NCI-H446 treated with DMSO at 0.1 percent for 48 hours (cell line): ENCODE data around the gene ZNF777.
"Not testable (repeated sequence)": the region's sequence is repeated elsewhere in the genome, so short reads cannot be mapped to it uniquely, and the experiment has no call there.

Experiments
- DNase-seq: peaks from one replicate; lab custom pipeline; 2025; lab: John Stamatoyannopoulos, UW

Gene ZNF777

DNA sequence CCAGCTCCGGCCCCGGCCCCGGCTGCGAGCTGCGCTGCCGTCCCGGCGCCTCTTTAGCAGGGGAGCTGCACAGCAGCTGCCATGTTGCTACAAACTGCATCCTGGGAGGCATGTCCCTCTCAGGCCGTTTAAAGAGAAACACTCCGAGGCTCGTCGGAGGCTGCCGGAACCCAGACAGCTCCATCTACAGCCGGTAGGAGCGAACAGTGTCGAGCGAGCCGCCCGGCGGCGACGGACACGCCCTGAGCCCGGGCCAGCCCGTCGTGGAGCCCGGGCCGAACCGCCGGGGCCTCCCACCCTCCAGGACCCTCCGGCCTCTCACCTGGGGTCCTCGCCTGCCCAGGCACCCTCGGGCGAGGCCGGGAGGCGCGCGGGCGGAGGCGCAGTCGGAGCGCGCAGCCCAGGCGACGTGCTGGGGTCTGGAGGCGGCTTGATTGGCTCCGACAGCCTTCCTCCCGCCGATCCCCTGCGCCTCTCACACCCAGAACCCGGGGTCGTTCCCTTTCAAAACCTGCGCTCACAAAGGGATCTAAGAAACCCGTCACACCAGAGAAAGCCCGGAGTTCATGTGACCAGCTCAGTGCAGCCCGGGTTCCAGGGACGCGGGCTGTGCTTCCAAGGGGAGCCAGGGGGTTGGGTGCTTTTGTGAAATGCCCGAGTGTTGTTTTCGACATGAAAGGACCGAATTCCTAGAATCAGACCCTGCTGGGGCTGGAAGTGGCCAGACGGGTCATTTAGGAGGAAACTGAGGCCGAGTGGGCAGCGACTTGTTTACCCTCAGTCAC is at the start of gene ZNF777:
ZNF777 (minus strand) TSS at position 570 of the 785 bp plus-strand sequence. CDS start 5,040 bp downstream, outside the sequence.
- DNase-seq = peak; percentile 54

DNA sequence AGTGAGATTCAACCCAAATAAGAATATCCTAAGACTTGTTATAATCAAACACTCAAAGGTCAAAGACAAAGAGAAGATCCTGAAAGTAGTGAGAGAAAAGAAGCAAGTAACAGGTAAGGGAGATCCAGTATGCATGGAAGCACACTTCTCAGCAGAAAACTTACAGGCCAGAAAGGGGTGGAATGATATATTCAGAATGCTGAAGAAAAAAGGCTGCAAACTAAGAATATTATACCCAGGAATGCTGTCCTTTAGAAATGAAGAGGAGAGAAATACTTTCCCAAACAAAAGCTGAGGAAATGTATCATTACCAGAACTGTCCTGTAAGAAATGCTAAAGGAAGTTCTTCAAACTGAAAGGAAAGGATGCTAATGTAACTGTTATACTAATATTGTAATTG is 49.4 kb upstream of the ZNF777 start:
- DNase-seq = no peak

DNA sequence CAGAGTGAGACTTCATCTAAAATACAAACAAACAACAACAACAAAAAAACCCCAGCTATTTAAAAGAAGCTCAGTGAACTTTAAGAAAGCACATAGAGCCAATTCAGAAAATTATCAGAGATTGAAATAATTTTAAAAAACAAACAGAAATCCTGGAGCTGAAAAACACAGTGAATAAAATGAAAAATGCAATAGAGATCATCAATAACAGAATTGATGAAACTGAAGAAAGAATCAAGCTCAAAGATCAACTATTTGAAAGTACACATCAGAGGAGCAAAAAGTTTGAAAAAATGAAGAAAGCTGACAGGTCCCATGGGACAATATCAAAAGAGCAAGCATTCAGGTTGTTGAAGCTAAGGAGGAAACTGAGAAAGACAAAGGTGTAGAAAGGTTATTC is 48.9 kb upstream of the ZNF777 start:
- DNase-seq = no peak

DNA sequence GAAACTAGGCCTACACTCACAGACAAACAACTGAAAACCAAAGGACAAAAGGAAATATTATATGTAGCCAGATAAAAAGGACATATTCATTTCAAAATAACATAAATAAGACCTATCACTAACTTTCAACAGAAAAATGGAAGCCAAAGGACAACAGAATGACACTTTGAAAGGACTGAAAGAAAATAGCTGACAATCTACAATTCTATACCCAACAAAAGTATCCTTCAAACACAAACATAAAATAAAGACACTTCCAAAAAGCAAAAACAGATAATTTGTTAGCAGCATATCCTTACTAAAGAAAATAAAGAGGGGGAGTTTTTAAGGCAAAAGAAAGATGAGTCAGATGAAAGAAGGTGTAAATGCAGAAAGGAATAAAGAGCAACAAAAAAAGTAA is 44.7 kb upstream of the ZNF777 start:
- no peak for DNase-seq

DNA sequence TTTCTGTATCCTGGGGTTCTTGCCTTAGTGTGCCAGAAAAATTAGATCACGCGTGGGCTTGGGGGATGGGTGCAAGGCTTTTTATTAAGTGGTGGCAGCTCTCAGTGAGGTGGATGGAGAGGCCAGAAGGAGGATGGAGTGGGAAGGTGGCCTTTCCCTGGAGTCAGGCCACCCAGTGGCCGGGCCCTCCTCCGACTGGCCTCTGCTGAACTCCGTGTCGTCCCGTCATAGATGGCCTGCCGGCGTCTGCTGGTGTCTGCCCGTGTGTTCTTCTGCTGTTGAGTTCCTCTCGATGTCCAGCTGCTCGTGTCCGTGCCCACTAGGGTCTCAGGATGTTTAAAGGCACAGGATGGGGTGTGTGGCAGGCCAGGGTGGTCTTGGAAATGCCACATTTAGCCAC is 40.8 kb upstream of the ZNF777 start:
- no peak for DNase-seq

DNA sequence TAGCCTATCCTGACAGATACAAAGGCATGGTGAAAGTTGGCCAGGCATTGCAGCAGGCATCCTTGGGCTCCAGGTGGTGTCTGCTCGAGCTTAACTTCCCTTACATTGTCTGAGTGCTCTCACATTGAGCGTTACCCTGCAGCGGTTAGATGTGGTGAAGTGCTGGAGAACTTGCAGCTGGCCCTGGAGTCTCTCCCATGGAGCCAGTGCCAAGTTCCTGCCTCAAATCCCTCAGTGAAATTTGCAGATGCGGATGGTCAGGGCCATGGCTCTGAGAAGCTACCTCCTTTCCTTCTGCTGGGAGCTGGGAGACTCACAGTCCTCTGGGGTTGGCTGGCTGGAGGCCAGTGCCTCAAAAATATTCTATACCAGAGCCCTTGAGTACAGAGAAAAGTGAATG is 40.0 kb upstream of the ZNF777 start:
- DNase-seq = no peak

DNA sequence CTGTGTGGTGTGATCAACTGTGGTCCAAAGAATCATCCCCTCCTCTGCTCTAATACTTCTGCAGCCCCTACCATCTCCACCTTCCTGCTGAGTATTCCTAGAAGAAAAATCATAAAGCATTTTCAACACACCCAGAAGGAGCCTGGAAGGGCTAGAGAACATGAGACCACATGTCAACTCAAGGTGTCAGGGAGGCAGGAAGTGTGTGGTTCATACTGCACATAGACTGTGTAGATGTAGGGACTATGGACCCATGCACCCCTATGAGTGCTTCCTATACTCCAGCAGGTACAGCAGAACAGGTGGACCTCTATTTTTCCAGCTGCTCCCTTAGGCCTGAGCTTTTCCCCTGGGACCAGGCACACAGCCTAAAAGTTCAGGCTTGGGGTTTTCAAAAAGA is 39.3 kb upstream of the ZNF777 start:
- no peak for DNase-seq

DNA sequence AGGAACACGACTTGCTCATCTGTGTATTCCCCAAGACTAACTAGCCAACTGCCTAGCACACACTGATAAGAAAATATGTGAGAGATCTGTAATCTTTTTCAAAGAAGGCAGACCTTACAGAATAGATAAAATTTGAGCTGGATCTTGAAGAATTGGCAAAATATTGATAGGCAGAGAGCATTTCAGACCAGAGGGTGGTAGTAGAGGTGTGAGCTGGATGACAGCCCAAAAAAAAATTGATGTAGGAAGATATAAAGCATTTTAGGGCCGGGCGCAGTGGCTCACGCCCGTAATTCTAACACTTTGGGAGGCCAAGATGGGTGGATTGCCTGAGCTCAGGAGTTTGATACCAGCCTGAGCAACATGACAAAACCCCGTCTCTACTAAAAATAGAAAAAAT is 37.9 kb upstream of the ZNF777 start:
- no peak for DNase-seq

DNA sequence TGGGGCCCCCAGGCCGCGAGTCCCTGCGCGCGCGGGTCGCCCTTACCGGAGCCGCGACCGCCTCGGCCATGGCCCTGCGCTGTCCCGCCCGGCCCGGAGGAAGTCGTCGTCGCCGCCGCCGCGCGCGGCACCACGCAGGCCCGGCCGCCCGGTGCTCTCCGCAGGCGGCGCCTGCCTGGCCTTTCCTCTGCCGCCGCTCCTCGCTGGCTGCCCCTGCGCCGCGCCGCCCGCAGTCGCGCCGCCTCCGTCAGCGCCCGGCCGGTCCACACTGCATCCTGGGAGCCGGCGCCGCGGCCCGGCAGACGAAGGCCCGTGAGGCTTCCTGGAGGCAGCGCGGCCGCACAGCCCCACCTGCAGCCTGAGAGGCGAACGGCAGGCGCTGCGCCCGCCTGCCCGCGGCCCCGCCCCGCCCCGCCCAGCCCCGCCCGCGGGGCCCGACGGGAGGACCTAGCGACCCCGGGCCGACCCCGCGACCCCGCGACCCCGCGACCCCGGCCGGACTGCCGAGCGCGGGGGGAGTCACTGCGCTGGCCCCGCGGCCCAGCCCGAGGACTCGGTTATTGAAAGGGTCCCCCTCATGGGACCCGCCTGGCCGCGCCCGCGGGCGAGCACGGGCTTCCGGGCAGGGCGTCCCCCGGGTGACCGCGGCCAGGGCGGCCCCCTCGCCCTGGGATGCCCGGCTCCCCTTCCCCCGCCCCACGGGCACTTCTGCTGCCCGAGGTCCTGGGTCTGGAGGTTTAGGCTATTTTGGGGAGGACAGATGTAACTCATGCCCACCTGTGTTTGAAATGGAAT is 36.8 kb upstream of the ZNF777 start, which contains the start of gene ZNF746:
ZNF746 (minus strand) TSS at position 343 of the 795 bp plus-strand sequence; CDS start at position 70, 273 bp downstream.
- peak; percentile 50 for DNase-seq

DNA sequence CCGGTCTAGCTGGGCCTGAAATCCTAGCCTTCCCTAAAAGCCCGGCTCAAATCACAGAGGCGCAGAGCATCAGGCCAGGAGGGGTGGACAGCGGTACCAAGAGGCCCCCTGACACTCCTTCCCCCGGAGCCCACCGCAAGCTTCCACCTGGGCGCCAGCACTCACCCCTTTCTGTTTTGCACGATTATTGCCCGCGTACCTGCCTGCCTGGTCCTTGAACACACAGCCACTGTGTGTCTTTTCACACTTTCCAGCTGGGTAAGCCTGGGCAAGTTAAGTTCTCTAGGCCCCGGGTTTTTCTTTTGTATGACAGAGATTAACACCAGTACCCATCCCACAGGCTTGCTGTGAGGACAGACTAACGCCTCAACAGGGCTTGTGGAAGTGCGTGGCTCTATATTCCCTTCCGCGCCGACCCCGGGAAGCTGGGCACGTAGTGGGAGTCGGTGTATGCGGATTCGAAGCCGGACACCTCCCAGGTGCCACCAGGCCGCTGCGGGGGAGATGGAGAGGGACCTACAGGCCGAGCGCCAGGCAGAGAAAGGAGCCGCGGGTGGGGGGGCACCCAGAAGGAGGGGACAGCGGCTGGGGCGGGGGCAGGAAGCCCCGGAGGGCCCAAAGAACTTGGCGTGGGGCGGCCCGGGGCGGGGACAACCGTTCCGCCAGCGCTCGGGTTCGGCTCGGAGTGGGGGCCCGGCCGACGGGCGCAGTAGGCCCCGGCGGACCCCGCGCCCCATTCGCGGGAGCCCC is 36.0 kb upstream of the ZNF777 start:
- no peak for DNase-seq

DNA sequence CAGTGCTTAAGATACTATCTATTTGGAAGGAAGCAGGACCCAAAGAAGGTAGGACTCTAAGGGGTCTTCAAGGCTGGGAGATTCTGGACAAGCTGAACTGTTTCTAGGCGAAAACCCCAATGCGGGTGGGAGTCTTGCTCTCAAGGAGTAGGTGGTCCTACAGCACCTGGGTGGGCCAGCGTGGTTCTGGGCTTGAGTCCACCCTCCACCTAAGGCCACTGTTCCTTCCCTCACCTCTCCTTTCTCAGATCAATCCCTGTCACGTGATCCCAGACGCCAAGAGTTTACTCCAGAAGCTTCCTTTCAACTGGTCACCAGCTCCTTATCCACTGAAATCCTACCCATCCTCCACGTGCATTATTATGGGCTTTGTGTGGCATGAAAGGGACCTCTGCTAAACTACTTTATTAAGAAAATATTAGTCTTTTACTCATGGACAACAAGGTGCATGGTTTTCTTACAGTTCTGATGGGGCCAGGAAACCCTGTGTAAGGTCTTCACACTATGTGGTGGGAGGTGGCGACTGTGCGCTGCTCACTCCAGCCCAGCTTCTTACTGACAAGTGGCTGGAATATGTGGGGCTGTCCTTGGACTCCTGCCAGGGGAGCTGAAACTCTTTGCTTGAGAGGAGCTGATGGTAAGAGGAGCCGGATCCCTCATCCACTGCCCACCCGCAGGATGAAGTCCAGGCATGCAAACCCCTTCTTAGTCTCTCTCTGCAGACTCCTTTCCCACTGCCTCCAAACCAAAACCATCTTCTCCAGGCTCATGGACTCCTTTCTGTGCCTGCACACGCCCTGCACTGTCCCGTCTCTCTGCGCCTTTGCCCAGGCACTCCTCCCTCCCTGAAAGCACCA is 35.2 kb upstream of the ZNF777 start:
- DNase-seq = peak; percentile 12

DNA sequence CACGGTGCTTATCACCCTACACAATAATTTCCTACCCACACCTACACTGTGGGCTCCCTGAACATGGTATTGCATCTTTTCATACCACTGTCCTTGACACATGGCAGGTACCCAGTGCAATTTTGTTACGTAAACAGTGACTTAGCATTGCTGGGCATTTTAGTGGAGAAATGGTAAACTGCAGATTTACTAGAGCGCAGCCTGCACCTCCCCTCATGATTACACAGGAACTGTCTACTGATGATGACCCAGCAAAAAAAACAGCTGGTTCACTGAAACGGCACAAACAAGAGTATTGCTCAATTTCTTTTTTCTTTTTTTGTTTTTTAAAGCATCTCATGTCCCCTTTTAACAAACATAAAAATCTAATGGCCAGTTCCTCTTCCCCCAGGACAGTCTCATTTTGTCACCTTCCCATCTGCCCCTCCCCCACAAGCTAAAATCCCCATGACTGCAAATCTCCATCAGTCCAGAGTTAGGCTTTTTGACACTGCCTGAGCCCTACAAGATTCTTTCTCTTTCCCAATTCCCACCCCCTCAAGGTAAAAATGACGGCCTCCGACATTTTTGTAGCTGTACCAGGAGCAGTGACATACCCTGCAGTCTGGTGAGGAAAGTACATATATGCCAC is 34.0 kb upstream of the ZNF777 start:
- DNase-seq = no peak

DNA sequence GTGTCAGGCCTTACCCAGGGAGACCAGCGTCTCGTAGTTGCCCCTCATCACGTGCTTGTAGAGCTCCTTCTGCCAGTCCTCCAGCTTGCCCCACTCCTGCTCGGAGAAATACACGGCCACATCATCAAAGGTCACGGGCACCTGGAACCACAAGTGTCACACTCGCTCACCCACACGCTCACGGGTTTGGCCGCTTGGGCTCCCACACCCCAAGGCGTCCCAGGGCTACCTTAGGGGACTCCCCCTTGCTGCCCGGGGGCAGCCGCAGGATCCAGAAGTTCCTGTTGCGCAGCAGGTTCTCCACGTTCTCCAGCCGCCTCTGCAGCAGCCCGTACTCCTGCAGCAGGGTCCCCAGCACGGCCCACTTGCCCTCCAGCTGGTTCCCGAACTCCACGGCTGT is 33.1 kb upstream of the ZNF777 start:
- DNase-seq = not testable (repeated sequence)

DNA sequence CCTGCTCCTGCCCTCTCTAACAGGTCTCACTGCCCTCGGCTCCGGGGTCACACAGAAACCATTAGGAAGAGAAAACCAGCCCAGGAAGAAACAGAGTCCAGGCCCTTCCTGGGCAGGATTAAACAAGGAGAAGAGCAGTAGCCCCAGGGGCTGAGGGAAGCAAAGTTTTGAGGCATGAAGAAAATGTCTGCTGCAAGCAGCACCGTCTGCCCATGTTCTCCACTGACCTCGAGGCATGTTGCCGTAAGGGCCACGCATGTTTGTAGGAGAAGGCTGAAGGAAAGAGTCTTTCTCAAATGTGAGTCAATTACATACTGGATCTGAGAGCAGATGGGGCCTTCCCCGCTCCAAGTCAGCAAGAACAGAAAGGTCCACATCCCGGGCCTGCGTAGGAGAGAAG is 32.5 kb upstream of the ZNF777 start:
- DNase-seq = no peak

DNA sequence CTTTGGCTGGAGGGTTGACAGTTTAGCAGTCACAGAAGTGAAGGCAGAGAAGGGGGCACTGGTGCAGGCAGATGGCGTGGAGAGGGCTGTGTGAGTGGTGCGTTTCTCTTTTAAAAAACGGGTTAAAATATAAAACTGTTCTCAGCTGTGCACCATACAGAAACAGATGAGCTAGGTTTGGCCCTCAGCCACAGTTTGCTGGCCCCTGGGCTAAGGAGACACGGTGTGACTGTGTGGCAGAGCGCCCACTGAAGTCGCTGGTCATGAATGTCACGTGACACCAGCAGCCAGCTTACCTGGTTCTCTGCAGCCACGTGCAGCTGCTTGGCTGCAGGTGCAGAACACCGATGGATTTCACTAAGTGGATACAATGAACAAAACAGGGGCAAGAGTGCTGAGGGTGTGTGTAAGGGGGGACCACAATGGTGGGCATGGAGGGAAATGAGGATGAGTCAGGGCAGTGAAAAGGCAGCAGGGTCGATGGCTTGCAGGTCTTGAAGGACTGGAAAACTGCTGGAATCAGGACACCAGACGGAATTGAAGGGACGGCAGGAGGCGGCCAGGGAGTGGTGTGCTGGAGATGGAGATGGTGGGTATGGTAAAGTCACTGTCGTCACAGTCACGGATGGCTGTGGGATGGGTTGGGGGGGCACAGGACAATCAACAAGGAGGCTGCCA is 29.4 kb upstream of the ZNF777 start:
- no peak for DNase-seq

DNA sequence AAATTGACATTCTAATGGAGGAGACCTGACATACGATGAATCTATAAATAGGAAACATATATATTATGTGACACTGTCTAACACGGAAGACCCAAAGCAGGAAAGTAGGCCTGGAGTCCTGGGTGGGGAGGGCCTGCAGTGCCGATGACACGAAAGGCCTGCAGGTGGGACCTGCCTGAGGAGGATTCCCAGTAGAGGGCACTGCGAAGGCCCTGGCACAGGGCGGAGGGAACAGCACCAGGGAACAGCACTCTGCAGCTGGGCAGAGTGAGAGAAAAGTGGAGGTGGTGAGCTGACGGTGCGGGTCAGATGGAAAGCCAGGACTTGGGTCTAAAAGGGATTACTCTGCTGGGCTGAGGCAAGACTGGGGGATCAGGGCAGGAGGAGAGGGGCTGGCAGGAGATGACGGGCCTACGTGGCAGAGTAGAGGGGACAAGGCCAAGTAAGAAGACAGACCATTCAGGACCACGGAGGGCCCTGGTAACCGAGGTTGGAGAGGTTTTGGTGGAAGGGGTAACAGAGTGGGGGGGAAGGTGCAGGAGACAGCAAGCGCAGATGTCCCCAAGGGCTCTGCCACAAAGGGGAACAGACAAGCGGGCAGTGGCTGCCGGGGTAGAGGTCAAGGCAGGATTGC is 28.6 kb upstream of the ZNF777 start:
- DNase-seq = no peak

DNA sequence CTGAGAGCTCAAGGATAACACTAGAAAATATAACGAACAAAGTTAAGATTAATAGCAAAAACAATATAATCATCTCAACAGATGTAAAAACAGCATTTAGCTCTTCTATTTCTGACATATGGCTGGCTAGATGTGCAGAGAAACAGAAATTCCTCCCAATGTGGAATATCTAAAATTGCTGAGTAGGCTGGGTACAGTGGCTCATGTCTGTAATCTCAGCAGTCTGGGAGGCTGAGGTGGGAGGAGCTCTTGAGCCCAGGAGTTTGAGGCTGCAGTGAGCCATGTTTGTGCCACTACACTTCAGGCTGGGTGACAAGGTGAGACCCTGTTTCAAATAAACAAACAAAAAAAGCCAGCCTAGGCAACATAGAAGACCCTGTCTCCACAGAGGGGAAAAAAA is 18.7 kb upstream of the ZNF777 start:
- DNase-seq = no peak

DNA sequence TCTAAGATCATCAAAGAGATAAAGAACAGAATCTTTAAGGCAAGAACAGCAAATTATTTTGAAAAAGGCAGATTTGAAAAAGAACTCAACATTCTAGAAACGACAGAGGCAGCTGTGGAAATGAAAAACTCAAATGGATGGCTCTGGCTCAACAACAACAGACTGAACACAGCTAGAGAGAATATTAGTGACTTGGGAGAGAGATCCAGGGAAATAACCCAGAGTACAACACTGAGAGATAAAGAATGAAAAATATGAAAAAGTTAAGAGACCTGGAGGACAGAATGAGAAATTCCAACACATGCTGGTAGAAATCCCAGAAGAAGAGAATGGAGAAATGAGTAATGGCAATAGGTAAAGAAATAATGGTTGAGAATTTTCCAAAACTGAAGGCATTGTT is 17.9 kb upstream of the ZNF777 start:
- DNase-seq = no peak

DNA sequence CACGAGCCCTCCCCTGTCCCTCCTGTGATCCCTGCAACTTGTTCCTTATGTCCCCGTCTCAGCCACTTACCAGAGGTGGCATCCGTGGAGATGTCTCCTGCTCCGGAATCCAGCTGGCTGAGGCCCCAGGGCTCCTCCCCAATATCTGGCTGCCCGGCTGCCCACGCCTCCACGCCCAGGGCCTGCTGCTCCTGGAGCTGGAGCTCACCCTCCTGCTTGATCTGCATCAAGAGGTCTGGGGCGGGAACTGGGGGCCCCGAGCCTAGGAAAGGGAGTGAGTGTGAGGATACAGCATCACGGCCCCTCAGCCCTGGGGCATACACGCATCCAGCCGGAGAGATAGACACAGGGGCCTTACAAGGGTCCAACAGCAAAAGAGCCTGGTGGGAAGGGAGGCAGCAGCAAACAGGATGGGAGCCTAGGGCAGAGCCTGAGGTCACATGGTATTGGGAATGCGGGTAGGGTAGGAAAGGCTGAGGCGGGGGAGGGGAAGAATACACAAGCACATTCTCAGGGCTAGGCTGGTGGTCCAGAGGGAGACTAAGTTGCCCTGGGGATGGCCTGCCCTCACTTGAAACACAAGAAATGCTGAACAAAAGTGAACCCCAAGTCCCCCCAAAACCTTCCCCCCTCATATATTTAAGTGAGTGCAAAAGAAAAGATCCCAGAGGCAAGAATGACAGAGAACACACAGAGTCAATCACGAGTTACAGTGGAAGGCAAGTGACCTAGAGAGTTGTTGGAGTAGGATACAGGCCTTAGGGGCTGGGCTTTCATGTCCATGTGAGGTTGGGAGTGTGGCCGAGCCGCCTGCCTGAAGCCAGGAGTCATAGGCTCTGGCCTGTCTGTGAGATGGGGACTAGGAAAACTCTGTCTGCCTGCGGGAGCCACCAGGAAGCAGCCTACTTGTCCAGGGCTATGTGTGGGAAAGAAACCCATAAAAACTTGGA is 16.9 kb upstream of the ZNF777 start:
- DNase-seq = no peak
